GM19467 (cell line): ENCODE measurements around the gene CD109.
"Not testable (repeated sequence)": the region's sequence is repeated elsewhere in the genome, so short reads cannot be mapped to it uniquely, and the experiment has no call there.

Experiments used
- ATAC-seq: cut with Tn5 transposase; IDR thresholded peaks from one replicate; pipeline ENCODE4 v1.9.1; 2021; ENCODE audit warnings: mild to moderate bottlenecking, moderate library complexity; ENCODE audit not compliant: unreplicated experiment

CD109 gene

DNA sequence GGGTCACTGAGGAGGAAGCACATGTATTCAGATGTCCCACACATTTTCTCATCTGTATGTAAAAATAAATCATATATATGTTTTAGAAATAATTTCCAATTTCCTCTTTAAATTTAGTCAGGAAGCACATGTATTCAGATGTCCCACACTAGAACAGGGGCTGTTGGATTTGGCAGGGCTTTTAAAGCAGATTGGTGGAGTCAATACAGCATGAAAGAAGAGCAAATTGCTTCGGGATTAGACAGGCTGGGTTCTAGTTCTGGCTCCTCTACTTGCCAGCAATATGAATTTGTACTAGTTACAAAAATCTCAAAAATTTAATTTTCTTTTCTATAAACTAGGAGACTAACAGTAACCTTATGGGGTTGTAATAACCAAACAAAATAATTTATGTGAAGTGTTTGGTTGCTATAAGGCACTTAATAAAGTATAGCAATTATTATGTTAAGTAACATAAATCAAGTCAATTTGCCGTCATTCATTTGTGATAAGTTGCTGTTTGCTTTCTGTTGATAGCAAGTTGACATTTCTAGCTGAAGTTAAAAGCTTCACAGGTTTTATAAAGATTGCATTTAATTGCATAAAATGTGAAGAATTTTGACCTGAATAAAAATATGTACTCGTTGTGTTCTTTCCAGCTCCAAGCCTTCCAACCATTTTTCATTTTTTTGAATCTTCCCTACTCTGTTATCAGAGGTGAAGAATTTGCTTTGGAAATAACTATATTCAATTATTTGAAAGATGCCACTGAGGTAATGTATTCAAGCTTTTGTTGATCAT, 88.9 kb downstream of the CD109 start:
- no peak for ATAC-seq

DNA sequence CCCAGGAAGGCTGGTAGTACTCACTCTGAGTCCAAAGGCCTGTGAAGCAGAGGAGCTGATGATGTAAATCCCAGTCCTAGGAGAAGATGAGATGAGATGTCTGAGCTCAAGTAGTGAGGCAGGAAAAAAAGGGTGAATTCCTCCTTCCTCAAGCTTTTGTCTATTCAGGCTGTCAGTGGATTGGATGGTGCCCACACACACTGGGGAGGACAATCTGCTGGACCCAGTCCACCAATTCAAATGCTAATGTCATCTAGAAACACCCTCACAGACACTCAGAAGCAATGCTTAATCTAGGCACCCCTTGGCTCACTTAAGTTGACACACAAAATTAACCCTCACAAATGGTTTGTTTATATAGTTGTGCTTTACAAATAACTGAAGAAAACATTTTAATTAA, 94.6 kb downstream of the CD109 start:
- no peak for ATAC-seq

DNA sequence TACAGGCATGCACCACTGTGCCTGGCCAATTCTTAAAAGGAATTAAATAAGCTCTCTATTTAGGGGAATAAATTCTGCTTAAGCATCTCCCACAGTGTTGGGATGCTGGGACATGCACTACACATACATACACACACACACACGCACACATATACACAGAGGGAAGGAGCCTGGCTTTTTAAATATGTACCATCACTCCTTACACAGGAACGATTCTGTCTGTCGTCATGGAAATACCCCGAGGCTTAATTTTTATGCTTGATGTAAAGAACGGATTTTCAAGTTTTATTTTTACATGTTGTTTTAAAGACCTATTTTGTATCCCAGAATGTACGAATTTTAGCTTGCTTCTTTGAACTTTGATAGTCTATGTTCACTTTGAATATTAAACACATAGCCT, 95.3 kb downstream of the CD109 start:
- no peak for ATAC-seq

DNA sequence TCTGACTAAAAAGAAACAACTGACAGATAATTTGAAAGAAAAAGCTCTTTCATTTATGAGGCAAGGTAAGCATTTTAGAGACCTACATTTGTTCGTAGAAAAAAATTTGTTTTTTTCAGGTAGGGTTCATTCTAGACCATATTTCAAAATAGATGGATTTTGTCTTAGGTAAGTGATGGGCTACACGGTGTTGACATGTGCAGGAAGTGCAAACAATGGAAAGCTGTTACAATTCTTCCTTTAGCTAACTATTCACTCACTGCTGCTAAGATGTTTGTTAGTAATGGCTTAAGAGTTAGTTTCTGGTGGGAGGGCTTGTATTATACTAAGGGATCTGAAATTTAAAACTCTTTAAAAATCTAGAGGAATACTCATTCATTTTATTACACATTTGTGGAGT, 96.7 kb downstream of the CD109 start:
- ATAC-seq, result no peak

DNA sequence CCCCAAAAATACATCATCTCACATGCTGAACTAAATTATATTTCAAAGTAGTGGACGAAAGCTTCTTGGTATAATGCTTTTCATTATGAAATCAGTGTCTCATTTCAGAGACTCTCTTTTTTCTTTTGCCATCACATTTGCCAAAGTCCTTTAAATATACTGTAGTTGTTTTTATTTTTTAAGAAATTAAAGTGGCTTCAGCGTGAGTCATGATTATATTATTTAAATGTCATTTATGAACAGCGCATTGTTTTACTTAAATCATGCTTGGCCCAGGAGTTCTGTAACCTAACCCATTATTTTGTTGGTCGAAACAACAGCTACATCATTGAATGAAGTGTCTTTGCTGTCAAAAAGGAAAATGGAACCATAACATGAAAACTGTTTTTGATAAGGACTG, 100.9 kb downstream of the CD109 start:
- ATAC-seq, result no peak

DNA sequence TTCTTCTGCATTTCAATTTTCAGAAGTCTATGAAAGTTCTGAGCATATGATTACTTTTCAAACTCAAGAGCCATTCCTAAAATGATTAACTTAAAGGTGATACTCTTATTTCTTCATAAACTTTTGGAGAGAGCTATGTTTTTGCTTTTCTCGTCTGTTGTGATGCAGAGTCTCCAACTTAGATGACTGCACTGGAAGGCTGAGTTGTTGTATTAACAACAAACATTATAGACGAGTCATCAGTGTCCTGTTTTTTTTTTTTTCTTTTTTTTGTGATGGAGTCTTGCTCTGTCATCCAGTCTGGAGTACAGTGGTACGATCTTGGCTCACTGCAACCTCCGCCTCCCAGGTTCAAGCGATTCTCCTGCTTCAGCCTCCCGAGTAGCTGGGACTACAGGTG, 101.9 kb downstream of the CD109 start:
- ATAC-seq, result no peak

DNA sequence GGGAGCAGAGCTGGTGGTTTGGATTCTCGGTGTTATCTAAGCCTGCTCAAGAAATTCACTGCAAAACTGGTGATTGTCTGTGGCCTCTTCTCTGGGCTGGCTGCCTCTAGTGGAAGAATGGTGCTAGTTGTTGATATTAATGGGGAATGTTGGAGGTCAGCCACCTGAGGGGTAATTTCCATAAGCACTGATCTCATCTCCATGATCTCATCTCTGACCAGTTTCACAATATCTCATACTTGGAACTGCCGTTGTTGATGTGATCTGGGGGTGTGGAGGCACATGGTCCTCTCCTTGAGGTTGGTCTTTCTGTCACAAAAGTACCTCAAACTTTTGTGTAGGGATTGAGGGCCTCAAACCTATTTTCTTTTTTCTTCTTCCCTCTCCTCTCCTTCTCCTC, 102.6 kb downstream of the CD109 start:
- ATAC-seq, result peak; percentile 67

DNA sequence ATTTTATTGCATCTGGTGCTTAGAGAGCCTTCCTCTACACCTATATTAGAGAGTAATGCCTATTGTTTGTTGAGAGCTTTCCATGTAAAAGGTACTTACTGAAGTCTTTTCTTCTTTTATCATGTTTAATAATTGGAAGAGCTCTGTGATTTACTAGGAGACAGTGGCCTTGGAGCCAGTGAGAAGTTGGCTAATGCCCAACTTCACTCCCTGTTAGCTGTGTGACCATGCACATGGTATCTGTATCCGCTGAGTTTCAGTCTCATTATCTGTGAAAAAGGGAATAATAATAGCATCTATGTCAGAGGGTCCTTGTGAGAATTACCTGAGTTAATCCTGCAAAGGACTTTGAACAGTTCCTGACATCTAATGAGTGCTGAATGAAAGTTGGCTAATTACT, 105.0 kb downstream of the CD109 start:
- no peak for ATAC-seq

DNA sequence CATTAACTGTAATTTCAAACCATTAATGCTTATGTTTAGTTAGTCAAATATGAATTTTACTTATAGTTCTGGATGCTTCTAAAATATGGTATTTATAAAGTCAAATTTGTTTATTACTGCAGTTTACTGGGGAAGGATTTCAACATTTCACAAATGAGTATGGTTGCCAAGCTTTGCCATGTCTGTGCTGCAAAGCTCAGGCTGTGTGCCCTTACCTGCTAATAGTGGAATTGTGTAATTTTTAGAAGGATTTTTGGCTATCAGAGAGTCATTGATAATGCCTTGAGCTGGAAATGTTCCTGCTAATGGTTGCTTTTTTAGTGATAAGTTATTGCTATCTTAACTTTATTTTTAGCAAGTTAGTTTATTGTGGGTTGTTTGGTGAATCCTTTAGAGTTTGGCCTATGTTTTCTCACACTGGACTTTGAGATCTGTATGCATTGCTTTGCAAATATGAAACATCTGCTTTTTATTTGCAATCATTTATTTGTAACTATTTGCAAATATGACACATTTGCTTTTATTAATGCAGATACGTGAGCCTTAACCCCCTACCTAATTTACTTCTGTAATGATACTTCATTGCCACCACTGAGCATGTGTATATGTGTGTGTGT, 105.8 kb downstream of the CD109 start:
- ATAC-seq, result no peak

DNA sequence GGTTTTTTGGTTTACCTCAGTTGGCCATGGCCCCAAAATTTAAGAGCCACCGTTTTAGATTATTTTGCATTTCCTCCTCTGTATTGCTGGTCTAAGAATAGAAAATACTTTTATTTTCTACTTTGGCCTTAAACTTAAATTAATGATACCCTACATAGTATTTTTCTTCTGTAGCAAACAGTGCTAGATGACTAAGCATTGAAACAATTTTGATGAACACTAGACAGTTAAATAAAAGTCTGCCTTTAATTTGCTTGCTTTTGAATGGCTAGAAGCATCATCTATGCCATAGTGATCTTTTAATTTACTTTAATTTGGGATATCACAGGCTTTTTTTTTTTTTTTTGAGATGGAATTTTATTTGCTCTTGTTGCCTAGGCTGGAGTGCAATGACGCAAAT, 106.4 kb downstream of the CD109 start:
- no peak for ATAC-seq

DNA sequence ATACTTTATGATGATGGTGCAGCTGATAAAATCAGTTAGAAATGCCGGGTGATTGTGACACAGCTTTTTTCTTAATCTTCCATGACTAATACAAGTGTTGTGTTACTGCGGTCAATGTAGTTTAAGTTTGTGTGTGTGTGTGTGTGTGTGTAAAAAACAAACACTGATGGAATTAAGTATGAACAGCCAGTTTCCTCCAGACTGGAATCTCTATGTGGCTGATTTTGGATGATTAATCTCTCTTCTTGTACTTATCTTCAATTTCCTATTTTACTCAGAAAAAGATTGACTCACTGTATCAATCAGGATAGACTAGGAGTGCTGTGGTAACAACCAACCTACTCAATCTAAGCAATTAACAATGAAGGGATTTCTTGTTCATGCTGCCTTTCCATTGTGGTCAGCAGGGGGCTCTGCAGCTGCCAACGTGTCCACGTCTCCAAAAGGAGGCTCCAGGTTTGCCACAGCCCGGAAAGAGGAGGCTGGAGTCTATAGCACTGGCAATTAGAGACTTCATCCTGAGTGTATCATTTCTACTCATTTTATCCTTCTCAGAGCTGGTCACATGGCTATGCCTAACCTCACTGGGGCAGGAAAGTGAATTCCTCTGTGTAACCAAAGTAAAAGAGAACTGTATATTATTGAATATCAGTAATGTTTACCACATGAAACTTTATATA, 107.7 kb downstream of the CD109 start:
- ATAC-seq, result no peak

DNA sequence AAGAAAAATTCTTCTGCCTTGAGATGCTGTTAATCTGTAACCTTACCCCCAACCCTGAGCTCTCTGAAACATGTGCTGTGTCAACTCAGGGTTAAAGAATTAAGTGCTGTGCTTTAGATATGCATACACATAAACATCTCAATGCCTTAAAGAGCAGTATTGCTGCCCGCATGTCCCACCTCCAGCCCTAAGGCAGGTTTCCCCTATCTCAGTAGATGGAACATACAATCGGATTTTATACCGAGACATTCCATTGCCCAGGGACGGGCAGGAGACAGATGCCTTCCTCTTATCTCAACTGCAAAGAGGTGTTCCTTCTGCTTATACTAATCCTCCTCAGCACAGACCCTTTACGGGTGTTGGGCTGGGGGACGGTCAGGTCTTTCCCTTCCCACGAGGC, 109.2 kb downstream of the CD109 start:
- ATAC-seq, result not testable (repeated sequence)

DNA sequence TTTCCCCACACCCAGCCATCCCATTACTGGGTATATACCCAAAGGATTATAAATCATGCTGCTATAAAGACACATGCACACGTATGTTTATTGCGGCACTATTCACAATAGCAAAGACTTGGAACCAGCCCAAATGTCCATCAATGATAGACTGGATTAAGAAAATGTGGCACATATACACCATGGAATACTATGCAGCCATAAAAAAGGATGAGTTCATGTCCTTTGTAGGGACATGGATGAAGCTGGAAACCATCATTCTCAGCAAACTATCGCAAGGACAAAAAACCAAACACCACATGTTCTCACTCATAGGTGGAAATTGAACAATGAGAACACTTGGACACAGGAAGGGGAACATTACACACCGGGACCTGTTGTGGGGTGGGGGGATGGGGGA, 110.0 kb downstream of the CD109 start:
- not testable (repeated sequence) for ATAC-seq

DNA sequence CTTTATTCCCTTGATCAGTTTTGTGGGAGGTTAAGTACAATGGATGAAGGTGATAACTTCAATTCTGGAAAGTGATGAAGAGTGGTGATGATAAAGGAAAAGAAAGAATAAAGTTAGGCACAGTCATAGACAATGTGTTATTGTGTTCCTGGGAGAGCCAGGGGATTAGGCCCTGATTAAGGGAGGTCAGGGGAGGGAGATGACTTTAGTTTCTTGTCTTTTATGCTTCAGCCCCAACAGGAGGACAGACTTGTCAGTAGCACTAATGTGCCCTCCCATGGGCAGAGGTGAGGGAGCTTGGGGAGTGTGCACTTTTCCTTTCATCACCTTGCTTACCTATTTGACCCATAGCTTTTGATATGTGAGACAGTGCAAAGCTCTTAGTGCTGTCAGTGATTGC, 115.7 kb downstream of the CD109 start:
- no peak for ATAC-seq

DNA sequence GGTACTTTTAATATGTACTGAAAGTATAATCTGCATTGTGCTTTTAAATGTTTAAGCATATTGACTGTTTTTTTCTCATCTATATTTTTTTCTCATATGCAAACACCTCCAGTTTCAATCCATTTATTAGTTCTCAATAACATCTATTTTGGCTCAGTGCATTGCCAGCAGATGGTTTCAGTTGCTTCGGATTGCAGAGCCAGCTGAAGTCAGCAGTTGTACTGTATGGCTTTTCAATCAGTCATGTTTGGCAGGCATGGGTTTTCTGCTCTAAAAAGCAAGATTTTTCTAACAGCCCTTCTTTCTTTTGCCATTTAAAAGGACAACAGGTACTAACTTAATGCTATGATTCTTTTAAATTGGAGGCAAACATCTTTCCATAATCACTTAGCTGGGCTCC, 121.2 kb downstream of the CD109 start:
- ATAC-seq, result no peak

DNA sequence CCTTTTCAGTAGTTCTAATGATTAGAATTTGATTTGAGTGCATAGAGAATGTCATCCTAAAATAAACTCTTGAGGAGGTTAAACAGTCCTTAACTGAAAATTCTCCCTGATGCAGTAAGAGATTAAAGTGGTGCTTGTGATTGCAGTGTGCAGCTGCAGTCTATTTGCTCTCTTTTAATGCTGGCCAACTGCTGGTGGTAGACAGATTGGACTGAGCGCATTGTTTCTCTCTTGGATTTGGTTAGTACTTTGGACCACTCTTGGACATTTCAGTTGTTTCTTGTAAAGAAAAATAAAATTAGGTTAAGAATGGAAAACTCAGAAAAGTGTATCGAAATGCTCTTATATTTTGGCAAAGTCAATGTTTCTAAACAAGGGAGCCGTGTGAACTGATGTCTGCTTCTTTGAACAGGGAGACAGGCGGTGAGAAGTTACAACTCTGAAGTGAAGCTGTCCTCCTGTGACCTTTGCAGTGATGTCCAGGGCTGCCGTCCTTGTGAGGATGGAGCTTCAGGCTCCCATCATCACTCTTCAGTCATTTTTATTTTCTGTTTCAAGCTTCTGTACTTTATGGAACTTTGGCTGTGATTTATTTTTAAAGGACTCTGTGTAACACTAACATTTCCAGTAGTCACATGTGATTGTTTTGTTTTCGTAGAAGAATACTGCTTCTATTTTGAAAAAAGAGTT, 127.2 kb downstream of the CD109 start:
- ATAC-seq, result no peak

DNA sequence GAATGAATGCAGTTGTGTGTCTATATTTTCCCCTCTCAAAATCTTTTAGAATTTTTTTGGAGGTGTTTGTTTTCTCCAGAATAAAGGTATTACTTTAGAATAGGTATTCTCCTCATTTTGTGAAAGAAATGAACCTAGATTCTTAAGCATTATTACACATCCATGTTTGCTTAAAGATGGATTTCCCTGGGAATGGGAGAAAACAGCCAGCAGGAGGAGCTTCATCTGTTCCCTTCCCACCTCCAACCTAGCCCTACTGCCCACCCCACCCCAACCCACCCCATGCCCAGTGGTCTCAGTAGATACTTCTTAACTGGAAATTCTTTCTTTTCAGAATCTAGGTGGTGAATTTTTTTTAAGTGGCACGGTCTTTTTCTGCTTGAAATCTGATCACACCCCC, 127.8 kb downstream of the CD109 start:
- ATAC-seq, result no peak

DNA sequence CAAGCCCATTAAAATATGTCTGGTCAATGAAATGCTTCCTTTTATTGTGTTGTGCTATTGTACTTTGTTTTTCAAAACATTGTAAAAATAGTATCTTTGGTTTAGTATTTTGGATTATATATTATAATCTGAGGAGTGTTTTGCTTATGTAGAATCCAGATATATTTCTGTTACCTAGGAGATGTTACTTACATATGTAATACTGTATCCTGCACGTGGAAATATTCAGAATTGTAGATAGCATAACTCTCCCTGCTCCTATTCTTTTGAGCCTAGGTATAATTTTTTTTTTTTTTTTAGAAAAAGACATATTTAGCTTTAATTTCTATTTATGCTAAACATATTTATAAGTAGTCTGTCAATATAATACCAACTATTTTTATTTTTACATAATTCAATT, 130.6 kb downstream of the CD109 start:
- ATAC-seq, result no peak

DNA sequence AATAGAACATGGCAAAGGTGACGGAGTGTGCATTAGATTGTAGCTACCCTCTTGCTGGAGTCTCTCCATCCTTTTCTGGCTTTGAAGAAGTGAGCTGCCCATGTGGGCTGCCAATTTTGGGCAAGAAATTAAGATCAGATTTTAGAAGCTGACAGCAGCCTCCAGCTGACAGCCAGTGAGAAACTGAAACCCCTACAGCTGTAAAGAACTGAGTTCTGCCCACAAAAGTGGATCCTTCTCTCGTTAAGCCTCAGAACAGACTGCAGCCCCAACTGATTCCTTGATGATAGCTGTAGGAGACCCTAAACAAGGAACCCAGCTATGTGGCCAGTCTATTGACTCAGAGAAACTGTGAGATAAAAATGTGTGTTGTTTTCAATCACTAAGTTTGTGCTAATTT, 134.1 kb downstream of the CD109 start:
- ATAC-seq, result no peak

DNA sequence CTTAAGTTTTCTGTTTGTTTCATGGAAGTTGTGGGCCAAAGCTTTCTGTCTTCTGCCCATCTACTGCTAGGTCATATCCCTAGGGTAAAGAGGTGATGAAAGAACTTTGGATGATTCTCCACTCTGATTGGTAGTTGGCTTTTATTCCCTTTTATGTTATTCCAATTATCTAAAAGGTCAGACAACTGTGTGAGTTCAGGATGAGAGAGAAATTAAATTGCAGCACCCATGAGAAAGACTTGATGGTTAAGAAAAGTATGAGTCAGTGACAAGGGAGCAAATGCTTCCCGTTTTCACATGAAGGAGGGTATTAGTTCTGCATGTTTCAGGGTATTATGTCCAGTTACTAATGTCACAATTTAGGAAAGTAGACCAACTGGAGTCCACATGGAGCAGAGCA, 136.3 kb downstream of the CD109 start:
- ATAC-seq, result no peak

DNA sequence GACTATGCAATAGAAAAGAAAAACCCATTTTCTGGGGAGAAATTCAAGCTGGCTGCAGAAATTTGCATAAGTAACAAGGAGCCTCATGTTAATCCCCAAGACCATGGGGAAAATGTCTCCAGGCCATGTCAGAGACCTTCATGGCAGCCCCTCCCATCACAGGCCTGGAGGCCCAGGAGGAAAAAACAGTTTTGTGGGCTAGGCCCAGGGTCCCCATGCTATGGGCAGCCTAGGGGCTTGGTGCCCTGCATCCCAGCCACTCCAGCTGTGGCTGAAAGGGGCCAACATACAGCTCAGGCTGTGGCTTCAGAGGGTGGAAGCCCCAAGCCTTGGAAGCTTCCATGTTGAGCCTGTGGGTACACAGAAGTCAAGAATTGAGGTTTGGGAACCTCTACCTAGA, 148.7 kb downstream of the CD109 start:
- not testable (repeated sequence) for ATAC-seq

DNA sequence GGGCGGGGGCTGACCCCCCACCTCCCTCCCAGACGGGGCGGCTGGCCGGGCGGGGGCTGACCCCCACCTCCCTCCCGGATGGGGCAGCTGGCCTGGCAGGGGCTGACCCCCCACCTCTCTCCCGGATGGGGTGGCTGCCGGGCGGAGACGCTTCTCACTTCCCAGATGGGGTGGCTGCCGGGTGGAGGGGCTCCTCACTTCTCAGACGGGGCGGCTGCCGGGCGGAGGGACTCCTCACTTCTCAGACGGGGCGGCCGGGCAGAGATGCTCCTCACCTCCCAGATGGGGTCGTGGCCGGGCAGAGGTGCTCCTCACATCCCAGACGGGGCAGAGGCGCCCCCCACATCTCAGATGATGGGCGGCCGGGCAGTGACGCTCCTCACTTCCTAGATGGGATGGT, 155.0 kb downstream of the CD109 start:
- ATAC-seq, result not testable (repeated sequence)
